GM20000 (cell line): ENCODE data around the gene XKR8.

Source experiments
- DNase-seq: peaks from one replicate; pipeline ENCODE4 v3.0.0; 2012; ENCODE audit warnings: low spot score
- CTCF ChIP-seq: IDR thresholded peaks from 2 replicates; pipeline ENCODE4 v1.5.1; 2012; ENCODE audit warnings: mild to moderate bottlenecking, control low read depth; ENCODE audit errors: extremely low read depth, missing control alignments

Gene XKR8

GRCh38 chr1:27973771-27974416 lies 14.1 kb downstream of the XKR8 start:
- no peak for TF ChIP-seq CTCF
- no peak for DNase-seq

GRCh38 chr1:27974417-27974781 lies 14.6 kb downstream of the XKR8 start:
- DNase-seq: no peak
- TF ChIP-seq CTCF: no peak

- TF ChIP-seq CTCF: no peak
- DNase-seq: peak; percentile 40
These were observed 19.5 kb downstream of the XKR8 start for GRCh38 chr1:27979151-27979858.

GRCh38 chr1:27979859-27980201 lies 20.1 kb downstream of the XKR8 start:
- TF ChIP-seq CTCF: no peak
- DNase-seq: no peak

- no peak for TF ChIP-seq CTCF
- no peak for DNase-seq
These were observed 20.6 kb downstream of the XKR8 start for GRCh38 chr1:27980216-27980845.

- DNase-seq: no peak
- no peak for TF ChIP-seq CTCF
These were observed 21.4 kb downstream of the XKR8 start for GRCh38 chr1:27981145-27981544.

- TF ChIP-seq CTCF: no peak
- no peak for DNase-seq
These were observed 31.3 kb downstream of the XKR8 start for GRCh38 chr1:27990920-27991537.
